Femur (tissue), 1 donor: ENCODE data around the gene KCNK7.
"Not testable (repeated sequence)": the region's sequence is repeated elsewhere in the genome, so short reads cannot be mapped to it uniquely, and the experiment has no call there.

Source experiments
- DNase-seq: peaks from one replicate; pipeline ENCODE4 v3.0.0-alpha.2; 2017

The KCNK7 gene, protein sequence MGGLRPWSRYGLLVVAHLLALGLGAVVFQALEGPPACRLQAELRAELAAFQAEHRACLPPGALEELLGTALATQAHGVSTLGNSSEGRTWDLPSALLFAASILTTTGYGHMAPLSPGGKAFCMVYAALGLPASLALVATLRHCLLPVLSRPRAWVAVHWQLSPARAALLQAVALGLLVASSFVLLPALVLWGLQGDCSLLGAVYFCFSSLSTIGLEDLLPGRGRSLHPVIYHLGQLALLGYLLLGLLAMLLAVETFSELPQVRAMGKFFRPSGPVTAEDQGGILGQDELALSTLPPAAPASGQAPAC

DNA sequence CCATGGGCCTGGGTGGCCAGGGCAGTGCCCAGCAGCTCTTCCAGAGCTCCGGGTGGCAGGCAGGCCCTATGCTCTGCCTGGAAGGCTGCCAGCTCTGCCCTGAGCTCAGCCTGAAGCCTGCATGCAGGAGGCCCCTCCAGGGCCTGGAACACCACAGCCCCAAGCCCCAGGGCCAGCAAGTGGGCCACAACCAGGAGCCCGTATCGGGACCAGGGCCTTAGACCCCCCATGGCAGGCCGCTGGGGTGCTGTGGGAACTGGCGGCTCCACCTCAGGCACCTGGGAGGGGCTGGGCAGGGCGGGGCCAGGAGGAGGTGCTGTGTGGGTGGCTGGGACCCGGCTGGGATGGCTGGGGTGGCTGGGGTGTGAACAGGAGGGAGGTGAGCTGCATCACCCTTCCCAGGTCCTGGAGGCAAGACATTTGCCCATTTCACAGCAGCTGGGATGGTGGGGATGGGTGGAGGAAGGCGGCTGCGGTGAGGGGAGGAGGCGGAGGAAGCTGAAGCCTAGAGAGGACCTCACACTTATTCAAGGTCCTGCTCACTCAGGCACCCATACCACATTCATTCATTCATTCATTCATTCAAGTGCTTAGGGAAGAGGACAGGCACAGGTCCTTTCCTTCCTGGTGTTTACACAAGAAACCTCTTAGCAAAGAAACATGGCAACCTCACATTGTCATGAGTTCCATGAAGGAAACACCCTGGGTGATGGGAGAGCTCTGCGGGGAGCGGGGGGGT is at the start of gene KCNK7:
Gene KCNK7 (minus strand): TSS at position 258 of the 739 bp plus-strand sequence. CDS start 28 bp downstream, at position 230.
- DNase-seq, result no peak

DNA sequence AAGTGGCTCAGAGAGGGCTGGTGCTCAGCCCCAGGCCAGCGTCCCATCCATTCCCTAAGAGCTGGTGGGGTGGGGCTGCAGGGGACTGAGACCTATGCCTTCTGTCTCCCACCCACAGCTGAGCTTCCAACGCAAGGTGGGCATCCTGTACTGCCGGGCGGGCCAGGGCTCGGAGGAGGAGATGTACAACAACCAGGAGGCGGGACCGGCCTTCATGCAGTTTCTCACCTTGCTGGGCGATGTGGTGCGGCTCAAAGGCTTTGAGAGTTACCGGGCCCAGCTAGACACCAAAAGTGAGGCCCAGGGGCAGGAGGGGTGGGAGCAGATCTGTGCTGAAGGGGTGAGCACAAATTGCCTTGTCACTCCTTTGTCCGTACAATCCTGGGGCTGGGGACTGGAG is 49.2 kb upstream of the KCNK7 start:
- DNase-seq, result no peak

DNA sequence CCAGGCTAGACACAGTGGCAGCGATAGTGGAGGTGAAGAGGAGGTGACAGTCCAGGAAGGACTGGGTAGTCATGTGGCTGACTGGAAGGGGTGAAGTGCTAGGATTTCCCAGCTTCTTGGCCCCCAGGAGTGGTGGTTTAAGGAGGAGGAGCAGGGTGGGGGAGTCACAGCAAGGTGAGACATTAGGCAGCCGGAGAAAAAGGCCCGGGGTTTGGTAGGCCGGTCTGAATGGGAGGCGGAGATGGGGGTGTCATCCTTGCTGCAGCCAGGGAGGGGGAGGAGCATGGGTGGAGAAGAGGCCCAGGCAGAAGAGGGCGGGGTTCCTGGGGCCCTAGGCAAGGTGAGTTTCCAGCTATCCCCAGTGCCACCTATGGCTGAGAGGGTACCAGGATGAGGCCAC is 48.4 kb upstream of the KCNK7 start:
- no peak for DNase-seq

DNA sequence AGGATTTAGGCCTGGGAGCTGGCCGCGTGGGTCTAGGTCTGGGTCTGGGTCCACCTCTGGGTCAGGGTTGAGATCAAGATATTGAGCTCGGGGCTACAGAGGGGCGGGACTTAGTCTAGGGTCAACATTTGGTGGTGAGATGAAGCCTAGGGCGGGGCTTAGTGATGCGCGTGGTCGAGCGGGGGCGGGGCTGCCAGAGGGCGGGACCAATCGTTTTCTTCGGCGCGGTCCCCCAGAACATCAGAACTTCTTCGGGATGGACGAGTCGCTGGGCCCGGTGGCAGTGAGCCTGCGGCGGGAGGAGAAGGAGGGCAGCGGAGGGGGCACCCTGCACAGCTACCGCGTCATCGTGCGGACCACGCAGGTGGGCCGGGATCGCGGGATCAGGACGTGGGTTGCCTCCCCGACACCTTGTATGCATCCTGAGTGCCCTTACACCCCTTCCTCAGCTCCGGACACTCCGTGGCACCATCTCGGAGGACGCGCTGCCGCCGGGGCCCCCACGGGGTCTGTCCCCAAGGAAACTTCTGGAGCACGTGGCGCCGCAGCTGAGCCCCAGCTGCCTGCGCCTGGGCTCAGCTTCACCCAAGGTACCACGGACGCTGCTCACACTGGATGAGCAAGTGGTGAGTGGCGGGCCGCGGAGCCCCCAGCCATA is 46.5 kb upstream of the KCNK7 start:
- DNase-seq, result no peak

DNA sequence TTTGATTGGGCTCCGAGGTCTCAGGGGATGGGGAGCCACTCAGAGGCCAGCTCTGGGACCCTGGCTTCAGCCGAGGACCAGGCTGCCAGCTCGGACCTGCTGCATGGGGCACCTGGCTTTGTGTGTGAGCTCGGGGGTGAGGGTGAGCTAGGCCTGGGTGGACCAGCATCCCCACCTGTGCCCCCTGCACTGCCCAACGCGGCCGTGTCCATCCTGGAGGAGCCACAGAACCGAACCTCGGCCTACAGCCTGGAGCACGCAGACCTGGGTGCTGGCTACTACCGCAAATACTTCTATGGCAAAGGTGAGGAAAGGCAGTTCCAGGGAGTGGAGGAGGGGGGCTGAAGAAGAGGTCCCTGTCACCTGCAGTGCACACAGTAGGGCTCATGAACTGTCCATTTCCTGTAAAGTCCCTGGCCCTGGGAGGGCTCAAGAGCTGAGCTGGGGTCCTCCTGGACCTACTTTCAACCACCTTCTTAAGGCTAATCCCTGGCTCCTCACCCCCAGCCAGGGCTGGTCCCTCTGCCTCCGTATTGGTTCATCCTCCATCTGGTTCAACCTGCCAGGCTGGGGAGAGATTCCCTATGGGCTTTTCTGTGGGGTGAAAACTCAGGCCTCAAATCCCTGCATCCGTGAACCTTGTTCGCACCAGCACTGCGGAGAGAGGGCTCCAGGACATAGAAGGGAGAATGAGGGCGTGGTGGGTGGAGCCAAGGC is 45.9 kb upstream of the KCNK7 start:
- no peak for DNase-seq

DNA sequence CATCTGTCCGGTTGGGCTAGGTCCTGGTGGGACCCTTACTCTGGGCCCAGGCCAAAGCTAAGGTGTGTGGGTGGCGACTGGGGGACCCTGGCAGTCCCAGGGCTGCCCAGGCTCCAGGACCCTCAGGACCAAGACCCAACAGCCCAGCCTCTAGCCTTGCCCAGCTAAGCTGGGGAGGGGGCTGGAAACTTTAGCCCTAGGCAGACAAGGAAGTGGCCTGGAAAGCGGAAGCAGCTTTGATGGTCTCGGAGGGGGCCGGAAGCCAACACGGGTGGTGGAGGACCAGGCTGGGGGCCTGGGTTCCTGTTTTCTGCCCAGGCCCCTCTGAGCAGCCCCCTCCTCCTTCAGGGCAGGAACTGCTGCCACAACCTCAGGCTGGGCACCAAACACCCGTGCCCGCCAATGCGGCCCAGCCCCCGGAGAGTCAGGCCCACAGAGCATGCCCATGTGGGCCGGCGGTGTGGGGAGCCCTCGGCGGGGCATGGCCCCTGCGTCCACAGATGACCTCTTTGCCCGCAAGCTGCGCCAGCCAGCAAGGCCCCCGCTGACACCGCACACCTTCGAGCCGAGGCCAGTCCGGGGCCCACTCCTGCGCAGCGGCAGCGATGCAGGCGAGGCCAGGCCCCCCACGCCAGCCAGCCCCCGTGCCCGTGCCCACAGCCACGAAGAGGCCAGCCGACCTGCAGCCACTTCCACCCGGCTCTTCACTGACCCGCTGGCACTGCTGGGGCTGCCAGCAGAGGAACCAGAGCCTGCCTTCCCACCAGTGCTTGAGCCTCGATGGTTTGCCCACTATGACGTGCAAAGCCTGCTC is 45.1 kb upstream of the KCNK7 start:
- peak; percentile 80 for DNase-seq

DNA sequence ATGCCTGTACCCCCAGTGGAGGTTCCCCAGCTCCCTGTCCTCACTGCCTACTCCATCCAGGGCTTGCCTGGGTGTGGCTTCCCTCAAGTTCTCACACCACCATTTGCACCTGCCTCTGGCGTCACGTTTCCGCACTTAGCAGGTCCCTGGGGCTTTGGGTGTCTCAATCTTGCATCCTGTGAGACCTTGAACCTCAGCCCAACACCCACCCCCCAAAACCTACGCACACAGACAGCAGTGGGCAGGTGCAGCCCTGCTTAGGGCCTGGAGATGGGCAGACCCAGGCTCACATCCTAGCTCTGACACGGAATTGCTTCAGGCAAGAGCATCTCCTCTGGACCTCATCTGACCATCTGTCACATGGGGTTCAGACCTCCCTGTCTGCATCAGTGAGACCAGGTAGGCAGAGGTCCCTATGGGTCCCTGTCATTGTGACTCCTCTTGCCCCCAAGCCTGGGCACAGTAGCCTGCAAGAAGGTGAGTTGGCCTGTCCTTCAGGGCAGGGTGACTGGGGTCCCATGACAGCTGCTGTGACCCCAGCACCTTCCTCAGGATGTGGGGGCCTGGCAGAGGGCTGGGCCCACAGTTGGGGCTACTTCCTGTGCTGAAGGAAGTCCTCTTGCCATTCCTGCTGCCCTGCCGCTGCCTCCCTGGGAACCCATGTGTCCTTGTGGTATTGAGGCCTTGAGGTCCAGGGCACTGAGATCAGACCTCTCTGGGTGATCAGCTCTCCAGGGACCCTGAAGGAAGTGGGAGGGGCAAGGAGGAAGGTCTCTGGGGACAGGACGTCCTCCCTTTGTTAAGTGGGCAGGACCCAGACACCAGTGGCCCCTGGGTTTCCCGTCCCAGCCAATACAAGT is 44.3 kb upstream of the KCNK7 start:
- peak; percentile 69 for DNase-seq

DNA sequence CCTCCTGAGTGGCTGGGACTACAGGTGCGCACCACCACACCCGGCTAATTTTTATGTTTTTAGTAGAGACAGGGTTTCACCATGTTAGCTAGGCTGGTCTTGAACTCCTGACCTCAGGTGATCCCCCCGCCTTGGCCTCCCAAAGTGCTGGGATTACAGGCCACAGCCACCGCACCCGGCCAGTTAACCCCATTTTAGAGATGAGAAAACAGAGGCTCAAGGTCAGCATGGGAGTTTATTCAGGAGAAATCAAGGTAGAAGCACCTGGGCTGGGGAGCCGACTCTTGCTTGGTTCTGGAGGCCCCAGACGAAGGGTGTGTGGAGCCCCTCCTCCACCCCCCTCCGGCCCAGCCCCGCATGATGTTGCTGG is 43.6 kb upstream of the KCNK7 start:
- DNase-seq, result not testable (repeated sequence)

DNA sequence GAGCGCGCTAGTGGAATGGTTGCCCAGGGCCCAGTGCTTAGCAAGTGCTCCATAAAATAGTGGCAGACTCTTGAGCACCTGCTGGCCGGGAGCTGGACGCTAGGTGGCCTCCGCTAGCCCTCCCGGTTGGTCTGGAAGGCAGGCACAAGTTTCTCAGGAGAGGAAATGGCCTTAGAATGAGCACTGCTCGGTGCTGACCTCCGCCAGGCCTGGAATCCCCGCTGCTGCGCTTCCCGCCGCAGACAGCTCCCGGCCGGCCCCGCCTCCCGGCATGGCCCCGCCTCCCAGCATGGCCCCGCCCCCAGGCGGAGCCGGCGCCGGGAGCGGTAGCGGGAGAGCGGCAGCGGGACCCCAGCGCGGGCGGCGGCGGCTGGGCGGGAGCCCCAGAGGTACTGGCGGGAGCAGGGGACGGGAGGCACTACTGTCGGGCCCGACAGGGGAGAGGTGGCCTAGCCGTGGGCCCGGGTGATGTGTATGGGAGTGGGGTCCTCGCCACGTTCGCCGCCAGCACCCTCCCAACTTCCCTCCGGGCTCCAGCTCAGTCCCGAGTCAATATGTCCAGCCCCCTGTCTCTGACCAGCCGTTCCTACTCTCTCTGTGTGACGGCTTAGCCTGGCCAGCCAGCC is 42.3 kb upstream of the KCNK7 start, which contains the start of gene SIPA1:
Gene SIPA1 (plus strand): TSS at position 308 of the 626 bp plus-strand sequence. CDS start 2,821 bp downstream, outside the sequence.
- DNase-seq, result peak; percentile 87

DNA sequence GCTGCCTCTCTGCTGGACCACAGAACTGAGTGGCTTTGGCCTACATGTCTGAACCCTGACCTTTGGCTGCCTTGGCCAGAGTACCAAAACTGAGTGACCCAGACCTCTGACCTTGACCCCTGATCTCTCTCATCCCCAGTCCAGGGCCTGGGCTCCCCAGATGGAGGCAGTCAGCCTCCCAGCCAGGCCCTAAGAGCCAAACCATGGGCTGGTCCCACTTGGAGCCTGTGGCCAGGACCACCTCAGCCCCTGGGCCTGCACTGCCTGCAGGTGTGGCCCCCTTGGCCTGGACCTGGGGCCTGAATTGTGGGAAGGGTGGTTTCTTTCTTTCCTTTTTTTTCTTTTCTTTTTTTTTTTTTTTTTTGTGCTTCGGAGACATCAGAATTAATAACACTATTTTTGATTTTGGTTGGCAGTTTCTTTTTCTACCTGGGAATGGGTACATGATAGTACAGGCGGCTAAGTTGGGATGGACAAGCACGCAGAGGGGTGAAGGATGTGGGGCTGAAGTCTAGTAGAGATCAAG is 41.5 kb upstream of the KCNK7 start:
- no peak for DNase-seq

DNA sequence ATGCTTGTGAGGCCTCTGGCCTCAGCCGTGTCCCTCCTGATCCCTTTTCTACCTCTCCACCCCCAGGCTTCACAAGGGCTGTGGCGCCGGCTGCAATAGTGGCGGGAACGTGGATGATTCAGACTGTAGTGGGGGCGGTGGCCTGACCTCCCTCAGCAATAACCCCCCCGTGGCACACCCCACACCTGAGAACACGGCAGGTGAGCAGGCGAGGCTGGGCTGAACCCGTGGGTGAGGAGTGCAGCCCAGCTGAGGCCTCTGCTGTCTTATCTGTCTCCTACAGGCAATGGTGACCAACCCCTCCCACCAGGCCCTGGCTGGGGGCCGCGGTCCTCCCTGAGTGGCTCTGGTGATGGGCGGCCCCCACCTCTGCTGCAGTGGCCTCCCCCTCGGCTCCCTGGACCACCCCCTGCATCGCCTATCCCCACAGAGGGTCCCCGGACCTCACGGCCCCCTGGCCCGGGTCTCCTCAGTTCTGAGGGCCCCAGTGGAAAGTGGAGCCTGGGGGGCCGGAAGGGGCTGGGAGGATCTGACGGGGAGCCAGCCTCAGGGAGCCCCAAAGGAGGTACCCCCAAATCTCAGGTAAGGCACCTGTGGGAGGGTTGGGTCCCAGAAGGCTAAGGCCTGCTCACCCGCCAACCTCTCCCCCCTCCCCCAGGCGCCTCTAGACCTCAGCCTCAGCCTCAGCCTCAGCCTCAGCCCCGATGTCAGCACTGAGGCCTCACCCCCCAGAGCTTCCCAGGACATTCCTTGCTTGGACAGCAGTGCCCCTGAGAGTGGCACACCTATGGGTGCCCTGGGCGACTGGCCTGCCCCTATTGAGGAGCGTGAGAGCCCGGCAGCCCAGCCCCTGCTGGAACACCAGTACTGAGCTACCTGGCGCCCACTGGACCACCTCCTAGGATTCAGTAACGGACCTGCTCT is 40.8 kb upstream of the KCNK7 start:
- DNase-seq, result no peak

DNA sequence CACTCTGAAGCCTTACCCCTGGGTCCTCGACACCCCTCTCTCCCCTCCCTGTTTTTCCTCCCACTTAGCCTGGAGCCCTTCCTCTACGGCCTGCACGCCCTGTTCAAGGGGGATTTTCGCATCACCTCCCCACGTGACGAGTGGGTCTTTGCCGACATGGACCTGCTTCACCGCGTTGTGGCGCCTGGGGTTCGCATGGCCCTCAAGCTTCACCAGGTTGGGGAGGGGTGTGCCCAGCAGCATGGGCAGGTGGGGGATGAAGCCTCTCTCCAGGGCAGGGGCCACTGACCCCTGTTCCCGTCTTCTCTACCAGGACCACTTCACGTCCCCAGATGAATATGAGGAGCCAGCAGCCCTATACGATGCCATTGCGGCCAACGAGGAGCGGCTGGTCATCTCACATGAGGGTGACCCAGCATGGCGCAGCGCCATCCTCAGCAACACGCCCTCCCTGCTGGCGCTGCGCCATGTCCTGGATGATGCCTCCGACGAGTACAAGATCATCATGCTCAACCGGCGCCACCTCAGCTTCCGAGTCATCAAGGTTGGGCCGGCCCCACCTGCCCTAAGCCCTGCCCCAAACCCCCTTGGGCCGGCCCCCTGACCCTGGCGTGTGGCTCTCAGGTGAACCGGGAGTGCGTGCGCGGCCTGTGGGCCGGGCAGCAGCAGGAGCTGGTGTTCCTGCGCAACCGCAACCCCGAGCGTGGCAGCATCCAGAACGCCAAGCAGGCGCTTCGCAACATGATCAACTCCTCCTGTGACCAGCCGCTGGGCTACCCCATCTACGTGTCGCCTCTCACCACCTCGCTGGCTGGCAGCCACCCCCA is 39.5 kb upstream of the KCNK7 start:
- DNase-seq, result no peak

DNA sequence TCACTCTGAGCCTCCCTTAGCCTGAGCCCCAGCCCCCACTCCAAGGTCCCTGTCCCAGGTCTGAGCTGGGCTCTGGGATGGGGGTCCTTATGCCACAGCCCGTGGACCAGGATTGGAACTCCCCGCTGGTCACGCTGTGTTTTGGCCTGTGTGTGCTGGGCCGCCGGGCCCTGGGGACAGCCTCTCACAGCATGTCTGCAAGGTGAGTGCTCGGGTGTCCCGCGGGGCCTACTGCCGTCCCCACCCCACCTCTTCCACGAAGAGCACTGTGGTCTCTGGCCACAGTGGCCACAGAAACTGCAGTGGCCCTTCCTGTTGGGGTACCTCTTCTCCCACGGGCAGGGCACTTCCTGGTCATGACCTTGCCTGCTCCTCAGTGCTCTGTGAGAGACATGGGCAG is 38.8 kb upstream of the KCNK7 start:
- DNase-seq, result no peak

DNA sequence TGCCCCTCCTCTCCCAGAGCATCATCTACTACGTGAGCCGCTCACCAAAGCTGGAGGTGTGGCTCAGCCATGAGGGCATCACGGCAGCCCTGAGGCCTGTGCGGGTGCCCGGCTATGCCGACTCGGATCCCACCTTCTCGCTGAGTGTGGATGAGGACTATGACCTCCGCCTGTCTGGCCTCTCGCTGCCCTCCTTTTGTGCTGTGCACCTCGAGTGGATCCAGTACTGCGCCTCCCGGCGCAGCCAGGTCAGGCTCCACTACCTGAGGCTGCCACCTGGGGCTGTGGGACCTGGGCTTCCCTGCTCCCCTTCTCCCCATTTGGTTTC is 38.5 kb upstream of the KCNK7 start:
- no peak for DNase-seq

DNA sequence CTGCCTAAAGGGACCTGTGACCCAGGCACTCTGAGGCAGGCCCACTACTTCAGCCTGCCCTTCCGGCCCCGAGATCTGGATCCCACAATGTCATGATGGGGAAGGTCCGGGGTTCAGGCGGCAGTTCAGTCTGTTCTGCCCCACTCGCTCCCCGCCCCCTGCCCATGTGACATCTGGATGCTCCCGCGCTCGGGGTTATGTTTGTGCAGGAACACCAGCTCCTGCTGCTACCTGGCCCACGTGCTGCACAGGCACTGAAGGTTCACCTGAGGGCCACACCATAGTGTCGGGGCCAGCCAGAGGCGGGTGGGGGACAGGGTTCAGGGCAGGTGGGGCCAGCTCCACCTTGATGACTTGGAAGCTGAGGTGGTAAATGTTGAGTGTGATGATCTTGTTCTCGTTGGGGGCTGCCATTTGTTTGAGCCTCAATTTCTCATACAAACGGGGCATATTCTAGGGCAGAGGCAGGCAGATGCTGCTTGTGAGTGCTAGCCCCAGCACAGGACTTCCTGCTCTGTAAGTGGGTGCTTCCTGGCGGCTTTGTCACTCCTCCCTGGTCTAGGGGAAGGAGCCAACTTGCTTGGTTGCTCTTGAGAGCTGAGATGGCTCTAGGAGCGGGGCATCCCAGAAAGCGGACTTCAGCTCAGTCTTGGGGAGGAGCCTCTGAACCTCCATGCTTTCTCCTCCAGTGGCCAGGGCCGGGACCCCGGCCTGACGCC is 37.9 kb upstream of the KCNK7 start:
- DNase-seq, result no peak

DNA sequence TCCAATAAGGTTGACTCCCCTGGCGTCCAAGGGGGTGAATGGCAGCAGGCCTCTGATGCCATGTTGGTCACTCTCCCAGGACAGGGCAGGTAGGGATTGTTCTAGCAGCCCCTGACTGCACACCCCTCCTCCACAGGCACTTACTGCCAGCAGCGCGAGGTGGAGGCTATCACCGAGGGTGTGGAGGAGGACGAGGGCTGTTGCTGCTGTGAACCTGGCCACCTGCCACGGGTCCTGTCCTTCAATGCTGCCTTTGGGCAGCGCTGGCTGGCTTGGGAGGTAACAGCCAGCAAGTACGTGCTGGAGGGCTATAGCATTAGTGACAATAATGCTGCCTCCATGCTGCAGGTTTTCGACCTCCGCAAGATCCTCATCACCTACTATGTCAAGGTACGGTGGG is 34.6 kb upstream of the KCNK7 start:
- no peak for DNase-seq

DNA sequence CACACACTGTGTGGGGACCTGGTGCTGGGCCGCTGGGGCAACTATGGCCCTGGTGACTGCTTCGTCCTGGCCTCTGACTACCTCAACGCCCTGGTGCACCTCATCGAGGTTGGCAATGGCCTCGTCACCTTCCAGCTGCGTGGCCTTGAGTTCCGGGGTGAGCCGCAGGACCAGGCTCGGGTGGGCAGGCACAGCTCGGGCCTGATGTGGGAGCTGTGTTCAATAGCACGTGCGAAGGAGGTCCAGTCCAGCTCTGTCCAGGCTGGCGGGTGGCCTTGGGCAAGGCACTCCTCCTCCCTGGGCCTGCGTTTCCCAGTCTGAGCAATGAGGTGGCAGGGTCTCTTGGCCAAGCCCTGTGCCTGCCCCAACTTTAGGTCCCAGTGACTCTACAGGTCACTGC is 34.0 kb upstream of the KCNK7 start:
- no peak for DNase-seq

DNA sequence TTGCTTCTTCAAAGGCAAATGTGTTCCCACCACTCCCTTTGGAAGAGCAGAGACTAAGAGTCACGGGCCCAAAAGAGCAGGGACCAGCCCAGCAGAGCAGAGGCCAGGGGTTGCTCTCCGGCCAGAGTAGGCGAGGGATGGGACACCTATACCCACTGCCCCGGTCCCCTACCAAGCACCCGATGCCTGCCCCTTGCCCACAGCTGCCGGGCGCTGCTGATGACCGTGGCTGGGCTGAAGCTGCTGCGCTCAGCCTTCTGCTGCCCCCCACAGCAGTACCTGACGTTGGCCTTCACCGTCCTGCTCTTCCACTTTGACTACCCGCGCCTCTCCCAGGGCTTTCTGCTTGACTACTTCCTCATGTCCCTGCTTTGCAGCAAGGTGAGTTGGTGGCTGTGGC is 31.6 kb upstream of the KCNK7 start:
- no peak for DNase-seq
